Measurements from ENCODE around the gene GABRD. TPM values are rescaled to one million over a fixed set of nuclear protein-coding genes. Genes with fewer than 3 reads are reported as not detected.

Gene GABRD
- total RNA-seq, 1 experiment from 2014 or later: not detected

- no peak for DNase-seq (ENCODE audit: low read depth)
These were observed 651 bp upstream of the GABRD start for GRCh38 chr1:2018217-2019171.

- DNase-seq (ENCODE audit: low read depth): no peak
These were observed 595 bp downstream of the GABRD start for GRCh38 chr1:2019571-2020309.

GRCh38 chr1:2020310-2020655 is 1.1 kb downstream of the GABRD start:
- no peak for DNase-seq (ENCODE audit: low read depth)

- no peak for DNase-seq (ENCODE audit: low read depth)
These were observed 2.4 kb downstream of the GABRD start for GRCh38 chr1:2021550-2021949.

- no peak for DNase-seq (ENCODE audit: low read depth)
These were observed 3.1 kb downstream of the GABRD start for GRCh38 chr1:2022063-2022770.

- no peak for DNase-seq (ENCODE audit: low read depth)
These were observed 4.0 kb downstream of the GABRD start for GRCh38 chr1:2023187-2023586.

GRCh38 chr1:2024451-2024850 is 5.3 kb downstream of the GABRD start:
- DNase-seq (ENCODE audit: low read depth): no peak

GRCh38 chr1:2024887-2025286 is 5.7 kb downstream of the GABRD start:
- no peak for DNase-seq (ENCODE audit: low read depth)

GRCh38 chr1:2025491-2025981 is 6.4 kb downstream of the GABRD start:
- peak; percentile 36 for DNase-seq (ENCODE audit: low read depth)

- DNase-seq (ENCODE audit: low read depth): no peak
These were observed 8.9 kb downstream of the GABRD start for GRCh38 chr1:2027961-2028583.

- DNase-seq (ENCODE audit: low read depth): no peak
These were observed 9.9 kb downstream of the GABRD start for GRCh38 chr1:2028870-2029560.

- no peak for DNase-seq (ENCODE audit: low read depth)
These were observed 10.4 kb downstream of the GABRD start for GRCh38 chr1:2029561-2029960.

GRCh38 chr1:2030076-2030871 is 11.1 kb downstream of the GABRD start:
- no peak for DNase-seq (ENCODE audit: low read depth)

GRCh38 chr1:2031546-2032540 is 12.7 kb downstream of the GABRD start:
- DNase-seq (ENCODE audit: low read depth): no peak

GRCh38 chr1:2032737-2033136 is 13.6 kb downstream of the GABRD start:
- DNase-seq (ENCODE audit: low read depth): no peak

GRCh38 chr1:2033165-2033564 is 14.0 kb downstream of the GABRD start:
- no peak for DNase-seq (ENCODE audit: low read depth)

- DNase-seq (ENCODE audit: low read depth): no peak
These were observed 17.1 kb downstream of the GABRD start for GRCh38 chr1:2036287-2036686.

- DNase-seq (ENCODE audit: low read depth): no peak
These were observed 18.3 kb downstream of the GABRD start for GRCh38 chr1:2037314-2037979.
